ENCODE data around the gene GRIN2A.

Gene GRIN2A

DNA sequence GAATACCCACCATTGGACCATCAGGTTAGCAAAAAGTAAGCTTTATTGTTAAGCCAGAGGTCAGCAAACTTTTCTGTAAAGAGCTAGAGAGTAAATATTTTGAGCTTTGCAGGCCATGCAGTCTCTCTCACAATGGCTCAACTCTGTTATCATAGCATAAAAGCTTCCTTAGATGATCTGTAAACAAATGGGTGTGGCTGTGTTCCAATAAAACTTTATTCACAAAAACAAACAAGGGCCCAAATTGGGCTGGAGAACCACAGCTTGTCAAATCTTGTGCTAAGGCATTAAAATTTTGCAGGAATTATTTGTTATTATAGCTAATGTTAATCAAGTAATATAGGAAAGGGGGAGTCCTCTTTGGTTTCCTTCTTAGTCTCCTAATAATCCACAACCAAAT lies 153.6 kb downstream of the GRIN2A start:
- Histone ChIP-seq H3K36me3 (ENCODE audit: insufficient read depth) (no peaks in the 10 kb centered on the region), H3K27me3 (ENCODE audit: insufficient read depth, low read depth) (no peaks in the 10 kb centered on the region), H2AFZ (ENCODE audit: low read depth) (no peak overlapping the region), H4K20me1 (ENCODE audit: insufficient read depth) (no peaks in the 10 kb centered on the region), H3K79me2 (ENCODE audit: insufficient read depth, low read depth) (no peaks in the 10 kb centered on the region), H3K9ac (no peak overlapping the region), H3K4me1 (ENCODE audit: low read depth, poor library complexity, severe bottlenecking) (no peaks in the 10 kb centered on the region), H3K4me2 (no peak overlapping the region), H3K27ac (no peak overlapping the region), H3K4me3 (IDR thresholded peaks at IDR 0.05; ENCODE audit: insufficient read depth, low read depth, low read length) (no peak overlapping the region)
- TF ChIP-seq, protein P1, sequence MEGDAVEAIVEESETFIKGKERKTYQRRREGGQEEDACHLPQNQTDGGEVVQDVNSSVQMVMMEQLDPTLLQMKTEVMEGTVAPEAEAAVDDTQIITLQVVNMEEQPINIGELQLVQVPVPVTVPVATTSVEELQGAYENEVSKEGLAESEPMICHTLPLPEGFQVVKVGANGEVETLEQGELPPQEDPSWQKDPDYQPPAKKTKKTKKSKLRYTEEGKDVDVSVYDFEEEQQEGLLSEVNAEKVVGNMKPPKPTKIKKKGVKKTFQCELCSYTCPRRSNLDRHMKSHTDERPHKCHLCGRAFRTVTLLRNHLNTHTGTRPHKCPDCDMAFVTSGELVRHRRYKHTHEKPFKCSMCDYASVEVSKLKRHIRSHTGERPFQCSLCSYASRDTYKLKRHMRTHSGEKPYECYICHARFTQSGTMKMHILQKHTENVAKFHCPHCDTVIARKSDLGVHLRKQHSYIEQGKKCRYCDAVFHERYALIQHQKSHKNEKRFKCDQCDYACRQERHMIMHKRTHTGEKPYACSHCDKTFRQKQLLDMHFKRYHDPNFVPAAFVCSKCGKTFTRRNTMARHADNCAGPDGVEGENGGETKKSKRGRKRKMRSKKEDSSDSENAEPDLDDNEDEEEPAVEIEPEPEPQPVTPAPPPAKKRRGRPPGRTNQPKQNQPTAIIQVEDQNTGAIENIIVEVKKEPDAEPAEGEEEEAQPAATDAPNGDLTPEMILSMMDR (conservative IDR thresholded peaks at IDR 0.05; ENCODE audit: low read depth, low read length): no peak

DNA sequence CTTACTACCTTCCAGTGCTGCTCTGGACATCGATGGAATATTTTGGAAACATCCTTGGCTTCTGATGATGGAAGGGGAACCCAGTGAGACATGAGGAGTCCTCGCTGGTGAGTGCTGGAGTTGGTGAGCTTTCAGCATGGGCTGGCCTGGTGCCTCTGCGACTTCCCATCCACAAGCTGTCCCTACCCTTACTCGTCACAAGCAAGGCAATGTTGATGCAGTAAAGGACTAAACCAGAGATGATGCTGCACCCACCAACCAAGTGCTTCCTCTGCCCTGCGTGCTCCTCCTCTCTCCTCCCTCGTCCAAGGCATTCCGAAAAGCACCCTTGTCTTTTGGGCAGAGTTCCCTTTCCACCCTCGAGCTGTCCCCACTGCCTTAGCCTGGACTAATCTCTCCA lies 154.7 kb downstream of the GRIN2A start:
- TF ChIP-seq, protein P1 (conservative IDR thresholded peaks at IDR 0.05; ENCODE audit: low read depth, low read length): no peak
- Histone ChIP-seq H3K27me3 (ENCODE audit: insufficient read depth, low read depth) (no peaks in the 10 kb centered on the region), H3K27ac (no peak overlapping the region), H3K4me2 (no peak overlapping the region), H3K9ac (no peak overlapping the region), H3K4me3 (IDR thresholded peaks at IDR 0.05; ENCODE audit: insufficient read depth, low read depth, low read length) (no peak overlapping the region), H3K4me1 (ENCODE audit: low read depth, poor library complexity, severe bottlenecking) (no peaks in the 10 kb centered on the region), H4K20me1 (ENCODE audit: insufficient read depth) (no peaks in the 10 kb centered on the region), H3K79me2 (ENCODE audit: insufficient read depth, low read depth) (no peaks in the 10 kb centered on the region), H2AFZ (ENCODE audit: low read depth) (no peak overlapping the region), H3K36me3 (ENCODE audit: insufficient read depth) (no peaks in the 10 kb centered on the region)

DNA sequence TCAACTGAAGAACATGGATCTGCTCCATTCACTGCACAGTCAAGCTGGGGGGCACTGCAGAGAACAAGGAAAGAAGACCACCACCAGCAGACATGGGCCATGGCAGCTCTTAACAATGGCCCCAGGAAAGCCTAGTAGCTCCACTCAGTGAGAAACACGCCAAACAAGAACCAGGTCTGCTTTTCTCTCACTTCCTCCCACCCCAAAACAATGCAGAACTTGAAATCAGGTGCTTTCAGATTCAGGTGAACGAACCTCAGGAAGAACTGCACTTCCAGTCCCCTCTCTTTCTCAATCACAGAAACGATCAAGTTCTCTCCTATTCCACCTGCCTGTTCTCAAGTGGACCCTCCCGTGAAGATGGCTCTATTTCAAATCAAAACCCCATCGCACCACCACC lies 155.6 kb downstream of the GRIN2A start:
- no peak overlapping the region for H3K27ac ChIP-seq
- no peaks in the 10 kb centered on the region for H4K20me1 ChIP-seq (ENCODE audit: insufficient read depth)
- TF ChIP-seq, protein P1 (conservative IDR thresholded peaks at IDR 0.05; ENCODE audit: low read depth, low read length): no peak
- H3K79me2 ChIP-seq (ENCODE audit: insufficient read depth, low read depth): no peaks in the 10 kb centered on the region
- no peak overlapping the region for H3K9ac ChIP-seq
- H3K36me3 ChIP-seq (ENCODE audit: insufficient read depth): no peaks in the 10 kb centered on the region
- H3K4me1 ChIP-seq (ENCODE audit: low read depth, poor library complexity, severe bottlenecking): no peaks in the 10 kb centered on the region
- no peak overlapping the region for H2AFZ ChIP-seq (ENCODE audit: low read depth)
- no peak overlapping the region for H3K4me3 ChIP-seq (IDR thresholded peaks at IDR 0.05; ENCODE audit: insufficient read depth, low read depth, low read length)
- no peaks in the 10 kb centered on the region for H3K27me3 ChIP-seq (ENCODE audit: insufficient read depth, low read depth)
- no peak overlapping the region for H3K4me2 ChIP-seq

DNA sequence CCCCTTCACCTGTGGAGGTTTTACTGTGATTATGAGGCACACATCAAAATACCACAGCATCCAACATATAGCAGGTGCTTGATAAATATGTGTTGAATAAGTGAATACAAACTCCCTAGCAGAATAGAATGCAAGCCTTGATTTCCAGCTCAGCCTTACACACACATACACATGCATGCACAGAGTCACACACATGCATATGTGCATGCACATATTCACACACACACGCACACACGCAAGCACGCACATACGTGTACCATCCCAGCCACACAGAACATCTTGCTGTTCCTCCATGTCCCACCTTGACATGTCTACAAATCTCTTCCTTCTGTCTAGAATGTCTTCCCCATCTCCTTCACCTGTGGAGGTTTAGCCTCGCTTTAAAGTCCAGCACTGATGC lies 160.1 kb downstream of the GRIN2A start:
- Histone ChIP-seq H3K27me3 (ENCODE audit: insufficient read depth, low read depth) (no peaks in the 10 kb centered on the region), H3K4me2 (no peak overlapping the region), H3K79me2 (ENCODE audit: insufficient read depth, low read depth) (no peaks in the 10 kb centered on the region), H4K20me1 (ENCODE audit: insufficient read depth) (no peaks in the 10 kb centered on the region), H3K27ac (no peak overlapping the region), H3K9ac (no peak overlapping the region), H3K36me3 (ENCODE audit: insufficient read depth) (no peaks in the 10 kb centered on the region), H3K4me1 (ENCODE audit: low read depth, poor library complexity, severe bottlenecking) (no peaks in the 10 kb centered on the region), H2AFZ (ENCODE audit: low read depth) (no peak overlapping the region), H3K4me3 (IDR thresholded peaks at IDR 0.05; ENCODE audit: insufficient read depth, low read depth, low read length) (no peak overlapping the region)
- TF ChIP-seq, protein P1 (conservative IDR thresholded peaks at IDR 0.05; ENCODE audit: low read depth, low read length): no peak

Measured in KMS-11 (cell line).